HG02885 (cell line): Measurements from ENCODE around the gene ZEB2.

Source experiments
- ATAC-seq: cut with Tn5 transposase; IDR thresholded peaks from one replicate; pipeline ENCODE4 v1.9.1; 2021; ENCODE audit warnings: mild to moderate bottlenecking; ENCODE audit not compliant: unreplicated experiment, poor library complexity

Gene ZEB2

GRCh38 chr2:144500563-144500962 lies 19.4 kb downstream of the ZEB2 start:
- no peak for ATAC-seq

DNA sequence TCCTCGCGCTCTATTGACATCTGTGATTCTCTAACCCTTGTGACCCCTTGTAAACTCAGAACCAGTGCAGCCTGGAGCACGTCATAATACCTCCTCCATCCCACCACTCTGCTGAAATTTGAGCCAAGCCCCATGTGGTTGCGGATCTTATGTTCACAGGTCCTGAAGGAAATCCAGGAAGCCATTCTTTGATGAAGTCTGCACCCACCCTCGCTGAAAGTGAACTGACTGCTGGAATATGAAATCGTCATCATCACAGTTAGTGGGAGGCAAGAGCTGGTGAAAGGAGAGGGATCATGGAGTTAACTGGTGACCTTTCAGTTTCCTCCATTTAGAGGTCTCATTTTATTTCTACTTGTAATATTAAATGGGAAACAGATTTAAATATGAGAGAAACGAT lies 21.6 kb downstream of the ZEB2 start:
- ATAC-seq = no peak

DNA sequence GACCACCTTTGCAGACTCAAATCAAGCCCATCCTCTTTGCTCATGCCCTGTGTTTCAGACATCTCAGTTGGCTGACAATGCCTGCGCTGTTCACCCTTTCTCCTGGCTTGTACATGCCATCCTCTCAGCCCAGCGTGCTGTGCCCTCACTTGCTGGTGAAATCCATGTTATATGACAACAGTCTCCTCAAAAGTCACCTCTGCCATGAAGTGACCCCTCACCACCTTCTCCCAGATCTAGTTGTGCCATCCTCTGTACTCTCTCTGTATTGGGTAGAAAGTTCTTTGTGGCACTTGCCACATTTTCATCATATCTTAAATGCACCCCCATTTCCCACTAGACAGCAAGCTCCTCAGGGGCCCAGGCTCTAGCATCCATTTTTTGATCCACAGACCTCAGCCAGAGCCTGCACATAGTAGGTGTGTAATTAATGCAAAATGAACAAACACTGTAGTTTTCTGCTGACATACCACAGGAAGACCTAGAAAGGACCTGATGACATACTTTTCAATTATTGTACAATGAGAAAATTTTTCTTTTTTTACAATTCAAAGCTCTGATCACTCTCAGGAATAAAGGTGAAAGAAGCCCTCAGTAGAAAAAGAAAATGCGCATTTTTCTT lies 22.8 kb downstream of the ZEB2 start:
- no peak for ATAC-seq

GRCh38 chr2:144496092-144496976 lies 23.6 kb downstream of the ZEB2 start:
- no peak for ATAC-seq

GRCh38 chr2:144495227-144496091 lies 24.5 kb downstream of the ZEB2 start:
- ATAC-seq = no peak

DNA sequence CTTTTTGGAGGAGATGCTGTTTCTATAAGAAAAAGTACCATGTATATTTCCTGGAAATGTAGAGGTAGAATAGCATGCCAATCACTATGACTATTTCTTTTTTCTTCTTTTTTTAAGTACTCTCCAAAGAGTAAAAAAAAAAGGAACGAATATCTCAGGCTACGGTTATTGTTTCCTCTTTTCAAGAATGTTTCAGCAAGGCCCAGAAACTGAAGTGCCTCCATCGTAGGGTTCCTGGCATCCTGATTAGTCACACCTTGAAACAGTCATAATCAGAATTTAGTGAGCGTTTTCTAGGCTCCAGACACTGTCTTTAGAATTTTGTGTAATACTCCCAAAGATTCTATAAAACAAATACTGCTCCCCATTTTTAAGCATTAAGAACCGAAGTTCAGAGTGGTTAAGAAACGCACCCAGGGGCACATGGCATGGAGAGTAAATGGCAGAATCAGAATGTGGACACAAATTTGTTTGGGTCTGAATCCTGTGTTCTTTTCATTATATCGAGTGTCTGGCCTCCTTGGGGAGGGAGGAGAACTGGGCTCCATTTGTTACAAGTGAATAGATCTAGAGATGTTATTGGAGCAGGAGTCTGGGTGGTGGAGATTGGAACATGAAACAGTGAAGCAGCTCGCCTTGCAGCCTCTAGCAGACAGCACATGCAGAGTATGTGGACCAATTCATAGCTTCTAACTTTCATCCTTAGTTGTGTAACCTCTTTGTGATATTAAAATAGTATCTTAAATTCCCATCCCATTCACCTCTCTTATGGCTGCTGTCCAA lies 26.7 kb downstream of the ZEB2 start:
- no peak for ATAC-seq

GRCh38 chr2:144490857-144491256 lies 29.1 kb downstream of the ZEB2 start:
- ATAC-seq = peak; percentile 76

DNA sequence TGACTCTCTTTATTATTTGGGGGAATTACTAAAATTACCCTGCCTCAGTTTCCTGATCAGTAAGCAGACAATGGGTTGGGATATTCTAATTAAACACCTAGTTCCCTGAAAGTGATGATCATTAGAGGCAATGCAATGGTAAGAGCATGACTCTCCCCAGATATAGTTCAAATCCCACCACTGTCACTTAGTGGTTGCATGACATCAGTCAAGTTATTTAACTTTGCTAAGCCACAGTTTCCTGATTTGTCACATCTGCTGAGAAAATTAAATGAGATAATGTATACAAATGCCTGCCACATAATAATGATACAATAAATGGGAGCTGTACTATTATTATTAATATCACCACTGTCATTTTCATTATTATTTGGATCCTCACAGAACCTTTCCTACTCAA lies 29.9 kb downstream of the ZEB2 start:
- peak; percentile 56 for ATAC-seq

GRCh38 chr2:144489315-144489916 lies 30.5 kb downstream of the ZEB2 start:
- no peak for ATAC-seq

DNA sequence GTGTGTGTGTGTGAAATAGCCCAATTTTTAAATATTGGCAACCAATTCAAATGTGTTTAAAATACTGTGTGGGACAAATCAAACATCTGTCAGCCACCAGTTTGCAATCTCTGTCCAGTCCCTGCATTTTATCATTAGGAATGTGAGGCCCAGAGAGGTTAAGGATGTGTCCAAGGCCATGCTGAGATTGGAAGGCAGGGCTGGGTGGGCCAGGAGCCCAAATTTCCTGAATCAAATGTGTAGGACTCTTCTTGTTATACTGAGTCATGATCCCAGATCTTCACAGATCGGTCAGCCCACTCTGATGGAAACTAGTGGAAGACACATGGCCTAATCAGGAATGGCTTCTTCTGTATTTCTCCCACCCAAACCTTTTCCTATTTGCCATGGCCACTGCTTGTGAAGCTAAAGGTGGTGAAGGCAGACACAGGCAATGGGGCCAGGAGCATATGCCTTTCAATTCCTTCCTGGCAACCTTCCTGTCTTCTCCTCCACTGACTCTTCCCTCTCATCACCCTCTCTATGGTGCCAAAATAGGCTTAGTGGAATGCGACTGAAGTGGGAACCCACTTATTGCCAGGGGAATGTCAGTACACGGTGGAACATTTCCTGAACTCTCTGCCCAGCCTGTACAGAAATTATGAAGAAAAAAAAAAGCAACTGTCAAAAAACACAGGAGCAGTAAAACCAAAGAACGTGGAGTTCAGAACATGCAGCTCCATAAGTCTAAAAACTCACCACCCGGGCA lies 35.5 kb downstream of the ZEB2 start:
- ATAC-seq = no peak

GRCh38 chr2:144481666-144482065 lies 38.3 kb downstream of the ZEB2 start:
- no peak for ATAC-seq

DNA sequence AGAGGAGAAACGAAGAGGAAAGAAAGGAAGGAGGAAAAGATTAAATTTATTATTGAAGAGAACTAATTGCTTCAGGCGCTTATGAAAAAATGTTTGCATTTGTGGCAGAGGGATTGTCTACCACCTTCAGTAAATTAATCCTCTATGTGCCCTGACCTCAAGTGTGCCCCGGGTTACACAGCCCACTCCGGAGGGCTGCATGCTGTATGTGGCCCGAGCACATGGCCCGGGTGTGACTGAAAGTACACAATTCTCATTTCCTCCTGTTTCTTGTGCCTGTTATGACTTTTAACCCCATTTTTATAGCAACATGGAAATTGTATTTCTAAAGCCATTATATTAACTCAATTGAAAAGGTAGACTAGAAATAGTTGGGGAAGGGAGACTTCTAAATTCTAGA lies 38.8 kb downstream of the ZEB2 start:
- ATAC-seq = no peak

DNA sequence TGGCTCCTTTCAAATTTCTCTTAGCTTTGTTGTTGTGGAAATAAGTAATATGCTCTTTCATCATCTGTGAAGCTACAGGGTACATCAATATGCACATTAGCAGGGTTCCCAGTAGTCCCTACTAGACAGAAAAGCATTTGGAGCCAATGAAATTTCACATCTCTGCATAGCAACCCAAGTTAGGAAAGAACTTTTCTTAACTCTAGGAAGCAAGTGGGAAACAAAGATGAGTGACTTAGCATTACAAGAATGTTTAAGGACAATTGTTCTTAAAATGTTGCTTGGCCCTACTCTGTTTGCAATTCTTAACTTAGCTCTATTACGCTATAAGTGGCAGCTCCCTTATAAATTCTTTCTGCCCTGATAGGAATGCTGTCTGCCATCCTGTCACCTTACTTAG lies 39.6 kb downstream of the ZEB2 start:
- no peak for ATAC-seq

- ATAC-seq = no peak
Measured at GRCh38 chr2:144479659-144480058, 40.3 kb downstream of the ZEB2 start.

- ATAC-seq = no peak
Measured at GRCh38 chr2:144479138-144479537, 40.8 kb downstream of the ZEB2 start.

DNA sequence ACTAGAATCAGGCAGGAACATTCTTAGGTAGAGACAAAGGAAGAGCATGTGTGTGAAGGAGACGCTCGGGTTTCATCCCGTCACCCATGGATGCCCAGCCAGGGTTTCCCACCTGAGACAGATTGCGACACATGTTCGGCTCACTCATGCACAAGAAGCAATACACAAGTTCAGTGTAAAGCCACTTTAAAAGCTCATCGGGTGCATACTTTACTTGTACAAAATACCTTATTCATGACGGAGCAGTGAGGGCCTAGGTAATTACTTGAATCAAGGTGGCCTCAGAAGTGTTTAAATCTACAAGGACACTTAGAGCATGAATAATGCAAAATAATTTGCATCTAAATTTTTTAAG lies 42.0 kb downstream of the ZEB2 start:
- no peak for ATAC-seq

- ATAC-seq = no peak
Measured at GRCh38 chr2:144477281-144477956, 42.5 kb downstream of the ZEB2 start.

GRCh38 chr2:144476682-144477081 lies 43.2 kb downstream of the ZEB2 start:
- ATAC-seq = no peak
